ENCODE data around the gene CLEC7A. TPM values are rescaled to one million over a fixed set of nuclear protein-coding genes. Genes with fewer than 3 reads are reported as not detected.

The CLEC7A gene
- total RNA-seq, 4 donors from 2014 or later, result 1.1 to 40.7 (median 3.6) TPM

- TF ChIP-seq, protein P1, sequence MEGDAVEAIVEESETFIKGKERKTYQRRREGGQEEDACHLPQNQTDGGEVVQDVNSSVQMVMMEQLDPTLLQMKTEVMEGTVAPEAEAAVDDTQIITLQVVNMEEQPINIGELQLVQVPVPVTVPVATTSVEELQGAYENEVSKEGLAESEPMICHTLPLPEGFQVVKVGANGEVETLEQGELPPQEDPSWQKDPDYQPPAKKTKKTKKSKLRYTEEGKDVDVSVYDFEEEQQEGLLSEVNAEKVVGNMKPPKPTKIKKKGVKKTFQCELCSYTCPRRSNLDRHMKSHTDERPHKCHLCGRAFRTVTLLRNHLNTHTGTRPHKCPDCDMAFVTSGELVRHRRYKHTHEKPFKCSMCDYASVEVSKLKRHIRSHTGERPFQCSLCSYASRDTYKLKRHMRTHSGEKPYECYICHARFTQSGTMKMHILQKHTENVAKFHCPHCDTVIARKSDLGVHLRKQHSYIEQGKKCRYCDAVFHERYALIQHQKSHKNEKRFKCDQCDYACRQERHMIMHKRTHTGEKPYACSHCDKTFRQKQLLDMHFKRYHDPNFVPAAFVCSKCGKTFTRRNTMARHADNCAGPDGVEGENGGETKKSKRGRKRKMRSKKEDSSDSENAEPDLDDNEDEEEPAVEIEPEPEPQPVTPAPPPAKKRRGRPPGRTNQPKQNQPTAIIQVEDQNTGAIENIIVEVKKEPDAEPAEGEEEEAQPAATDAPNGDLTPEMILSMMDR (IDR thresholded peaks at IDR 0.05 in 4 of 5, conservative IDR thresholded peaks at IDR 0.05 in 1 of 5), result no peak
- TF ChIP-seq POLR2A (IDR thresholded peaks at IDR 0.05), result no peak
- intact Hi-C loops (cut with DNase I; ENCODE audit: low total_unique reads), result no loop called here
- no peaks in the 10 kb centered on the region for H3K36me3 ChIP-seq
- no peak within 1 kb of the TSS for H3K27ac ChIP-seq
- no peak for DNase-seq
- no peaks in the 10 kb centered on the region for H3K9me3 ChIP-seq
- H3K4me3 ChIP-seq, result no peak within 1 kb of the TSS
- in situ Hi-C loops (cut with MboI; ENCODE audit: low sequenced_read_pairs in 4 of 4), result no loop called here
- no peaks in the 10 kb centered on the region for H3K4me1 ChIP-seq
- H3K27me3 ChIP-seq, result no peaks in the 10 kb centered on the region
- no peak for ATAC-seq
These were observed 42.2 kb upstream of the CLEC7A start, which contains the start of gene OLR1 for GRCh38 chr12:10171973-10172728. TSS of gene OLR1 (minus strand) at chr12:10172132. CDS start at chr12:10172077, 55 bp downstream.

GRCh38 chr12:10170216-10170615 lies 40.2 kb upstream of the CLEC7A start:
- DNase-seq, result no peak
- intact Hi-C loops (cut with DNase I; ENCODE audit: low total_unique reads), result no loop called here
- Histone ChIP-seq H3K27me3 (no peaks in the 10 kb centered on the region), H3K9me3 (no peaks in the 10 kb centered on the region), H3K27ac (no peak overlapping the region), H3K4me1 (no peaks in the 10 kb centered on the region), H3K4me3 (no peak overlapping the region), H3K36me3 (no peaks in the 10 kb centered on the region)
- in situ Hi-C loops (cut with MboI; ENCODE audit: low sequenced_read_pairs in 4 of 4), result no loop called here
- TF ChIP-seq, protein P1 (IDR thresholded peaks at IDR 0.05 in 4 of 5, conservative IDR thresholded peaks at IDR 0.05 in 1 of 5), result no peak
- no peak for TF ChIP-seq POLR2A (IDR thresholded peaks at IDR 0.05)
- ATAC-seq, result no peak

GRCh38 chr12:10169104-10169503 lies 39.1 kb upstream of the CLEC7A start:
- Histone ChIP-seq H3K9me3 (no peaks in the 10 kb centered on the region), H3K4me1 (no peaks in the 10 kb centered on the region), H3K36me3 (no peaks in the 10 kb centered on the region), H3K4me3 (no peak overlapping the region), H3K27me3 (no peaks in the 10 kb centered on the region), H3K27ac (no peak overlapping the region)
- intact Hi-C loops (cut with DNase I; ENCODE audit: low total_unique reads), result no loop called here
- ATAC-seq (no peak), DNase-seq (no peak)
- TF ChIP-seq POLR2A (IDR thresholded peaks at IDR 0.05), result no peak
- TF ChIP-seq, protein P1 (IDR thresholded peaks at IDR 0.05 in 4 of 5, conservative IDR thresholded peaks at IDR 0.05 in 1 of 5), result no peak
- in situ Hi-C loops (cut with MboI; ENCODE audit: low sequenced_read_pairs in 4 of 4), result no loop called here

- Histone ChIP-seq H3K27ac (no peak overlapping the region), H3K27me3 (no peaks in the 10 kb centered on the region), H3K9me3 (no peaks in the 10 kb centered on the region), H3K4me3 (no peak overlapping the region), H3K36me3 (no peaks in the 10 kb centered on the region), H3K4me1 (no peaks in the 10 kb centered on the region)
- in situ Hi-C loops (cut with MboI; ENCODE audit: low sequenced_read_pairs in 4 of 4), result no loop called here
- no peak for TF ChIP-seq POLR2A (IDR thresholded peaks at IDR 0.05)
- TF ChIP-seq, protein P1 (IDR thresholded peaks at IDR 0.05 in 4 of 5, conservative IDR thresholded peaks at IDR 0.05 in 1 of 5), result no peak
- DNase-seq (no peak), ATAC-seq (no peak)
- intact Hi-C loops (cut with DNase I; ENCODE audit: low total_unique reads), result no loop called here
These were observed 37.6 kb upstream of the CLEC7A start for GRCh38 chr12:10167599-10167998.
